ENCODE data around the gene FBXL17.
"Not testable (repeated sequence)": the region's sequence is repeated elsewhere in the genome, so short reads cannot be mapped to it uniquely, and the experiment has no call there.

Gene FBXL17

GRCh38 chr5:108249095-108249784 lies 132.7 kb downstream of the FBXL17 start:
- DNase-seq (ENCODE audit: low spot score), result no peak

DNA sequence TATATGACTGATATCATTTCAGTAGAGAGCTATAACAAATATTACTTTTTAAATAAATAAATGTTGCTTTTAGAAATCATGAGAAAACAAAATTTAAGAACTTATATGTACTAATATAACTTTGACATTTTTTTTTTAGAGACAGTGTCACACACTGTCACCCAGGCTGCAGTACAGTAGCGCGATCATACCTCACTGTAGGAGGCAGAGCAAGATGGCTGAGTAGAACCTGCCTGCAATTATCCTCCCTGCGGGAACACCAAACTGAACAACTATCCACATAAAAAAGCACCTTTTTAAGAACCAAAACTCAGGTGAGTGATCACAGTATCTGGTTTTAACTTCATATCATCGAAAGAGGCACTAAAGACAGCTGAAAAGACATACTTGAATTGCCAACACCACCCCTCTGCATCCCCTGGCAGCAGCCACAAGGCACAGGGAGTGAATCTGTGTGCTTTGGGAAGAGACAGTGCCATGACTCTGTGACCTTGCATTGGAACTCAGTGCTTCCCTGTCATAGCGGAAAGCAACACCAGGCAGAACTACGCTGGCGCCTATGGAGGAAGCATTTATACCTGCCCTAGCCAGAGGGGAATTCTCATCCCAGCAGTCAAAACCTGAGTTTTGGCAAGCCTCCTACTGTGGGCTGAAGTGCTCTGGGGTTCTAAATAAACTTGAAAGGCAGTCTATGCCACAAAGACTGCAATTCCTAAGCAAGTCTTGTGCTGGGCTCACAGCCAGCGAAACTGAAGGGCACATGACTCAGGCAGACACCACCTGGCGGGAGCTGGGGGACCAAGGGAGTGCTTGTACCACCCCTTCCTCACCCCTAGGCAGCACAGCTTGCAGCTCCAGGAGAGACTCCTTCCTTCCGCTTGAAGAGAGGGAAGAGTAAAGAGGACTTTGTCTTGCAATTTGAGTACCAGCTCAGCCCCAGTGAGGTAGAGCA lies 142.7 kb downstream of the FBXL17 start:
- no peak for DNase-seq (ENCODE audit: low spot score)

GRCh38 chr5:108238461-108238860 lies 143.4 kb downstream of the FBXL17 start:
- no peak for DNase-seq (ENCODE audit: low spot score)

- no peak for DNase-seq (ENCODE audit: low spot score)
Observed at GRCh38 chr5:108233617-108234155, 148.2 kb downstream of the FBXL17 start.

DNA sequence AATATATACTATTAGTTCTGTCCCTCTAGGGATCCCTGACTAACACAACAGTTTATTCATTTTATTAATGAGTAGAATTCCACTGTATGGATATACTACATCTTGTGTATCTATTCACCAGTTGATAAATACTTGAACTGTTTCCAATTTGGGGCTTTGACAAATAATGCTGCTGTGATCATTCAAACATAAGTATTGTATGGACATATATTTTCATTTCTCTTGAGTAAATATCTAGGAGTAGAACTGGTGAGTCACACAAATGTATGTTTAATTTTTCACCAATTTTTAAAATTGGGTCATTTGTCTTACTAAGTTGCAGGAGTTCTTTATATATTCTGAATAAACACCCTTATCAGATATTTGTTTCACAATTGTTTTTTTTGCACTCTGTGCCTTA lies 149.1 kb downstream of the FBXL17 start:
- no peak for DNase-seq (ENCODE audit: low spot score)

DNA sequence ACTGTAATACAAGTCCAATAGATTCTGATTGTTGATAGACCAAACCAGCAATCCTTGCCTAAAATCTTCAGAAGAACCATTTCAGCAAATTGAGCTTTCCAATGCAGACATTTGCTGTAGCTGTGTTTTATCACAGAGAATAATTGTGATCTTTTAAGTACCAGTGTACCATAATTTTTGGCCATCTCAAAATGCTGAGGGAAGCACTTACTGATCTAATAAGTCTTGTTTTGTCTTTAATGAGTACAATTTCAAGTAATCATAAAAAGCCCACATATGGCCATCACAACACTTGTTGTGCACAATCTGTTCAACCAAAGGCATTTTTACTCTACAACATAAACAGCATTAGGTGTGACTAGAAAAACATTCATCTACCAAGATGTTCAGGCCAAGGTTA lies 159.9 kb downstream of the FBXL17 start:
- no peak for DNase-seq (ENCODE audit: low spot score)

DNA sequence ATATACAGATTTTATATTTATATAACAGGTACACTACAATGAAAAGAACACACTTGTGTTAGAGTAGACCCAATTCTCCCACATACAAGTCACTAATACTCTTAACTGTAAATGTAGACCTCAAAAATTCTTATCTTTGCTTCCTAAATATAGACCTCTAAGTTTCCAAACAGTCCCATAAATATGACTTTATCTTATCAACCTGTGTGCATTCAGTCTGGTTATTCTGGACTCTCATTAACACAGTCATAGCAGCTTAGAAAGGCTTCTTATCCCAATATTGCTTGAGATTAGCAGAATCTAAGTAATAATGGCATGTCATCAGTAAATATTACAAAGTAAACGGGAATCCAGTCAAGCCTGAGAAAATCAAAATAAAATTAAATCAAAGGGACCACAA lies 161.1 kb downstream of the FBXL17 start:
- DNase-seq (ENCODE audit: low spot score), result no peak

DNA sequence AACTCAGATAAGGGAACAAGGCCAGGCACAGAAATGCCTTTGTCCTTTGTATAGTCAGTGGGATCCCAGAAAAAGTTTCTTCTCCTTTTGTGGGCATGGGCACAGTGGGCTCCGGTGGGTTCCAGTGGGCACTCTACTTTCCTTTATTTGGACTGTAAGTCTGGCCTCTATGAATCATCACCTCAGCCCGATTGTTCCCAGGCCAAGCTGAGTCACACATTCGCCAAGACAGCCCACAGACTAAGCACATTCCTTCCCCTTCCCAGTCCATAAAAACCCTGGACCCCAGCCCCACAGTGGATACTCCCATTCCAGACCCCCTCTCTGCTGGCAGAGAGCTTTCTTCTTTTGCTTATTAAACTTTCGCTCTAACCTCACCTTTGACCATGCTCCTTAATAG lies 165.0 kb downstream of the FBXL17 start:
- no peak for DNase-seq (ENCODE audit: low spot score)

GRCh38 chr5:108214857-108215256 lies 167.0 kb downstream of the FBXL17 start:
- DNase-seq (ENCODE audit: low spot score), result no peak

DNA sequence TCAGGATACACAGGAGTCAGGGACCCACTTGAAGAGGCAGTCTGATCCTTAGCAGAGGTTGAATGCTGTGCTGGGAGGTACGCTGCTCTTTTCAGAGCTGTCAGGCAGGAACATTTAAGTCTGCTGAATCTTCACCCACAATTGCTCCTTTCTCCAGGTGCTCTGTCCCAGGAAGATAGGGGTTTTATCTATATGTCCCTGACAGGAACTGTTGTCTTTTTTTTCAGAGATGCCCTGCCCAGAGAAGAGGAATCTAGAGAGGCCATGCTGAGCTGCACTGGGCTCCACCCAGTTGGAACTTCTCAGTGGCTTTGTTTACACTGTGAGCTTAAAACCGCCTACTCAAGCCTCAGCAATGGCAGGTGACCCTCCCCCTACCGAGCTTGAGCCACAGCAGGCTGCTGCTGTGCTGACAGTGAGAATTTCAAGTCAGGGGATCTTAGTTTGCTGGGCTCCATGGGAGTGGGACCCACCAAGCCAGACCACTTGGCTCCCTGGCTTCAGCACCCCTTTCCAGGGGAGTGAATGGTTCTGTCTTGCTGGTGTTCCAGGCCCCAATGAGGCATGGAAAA lies 169.0 kb downstream of the FBXL17 start:
- DNase-seq (ENCODE audit: low spot score), result no peak

GRCh38 chr5:108206707-108207106 lies 175.2 kb downstream of the FBXL17 start:
- no peak for DNase-seq (ENCODE audit: low spot score)

- no peak for DNase-seq (ENCODE audit: low spot score)
Observed at GRCh38 chr5:108201721-108202120, 180.2 kb downstream of the FBXL17 start.

DNA sequence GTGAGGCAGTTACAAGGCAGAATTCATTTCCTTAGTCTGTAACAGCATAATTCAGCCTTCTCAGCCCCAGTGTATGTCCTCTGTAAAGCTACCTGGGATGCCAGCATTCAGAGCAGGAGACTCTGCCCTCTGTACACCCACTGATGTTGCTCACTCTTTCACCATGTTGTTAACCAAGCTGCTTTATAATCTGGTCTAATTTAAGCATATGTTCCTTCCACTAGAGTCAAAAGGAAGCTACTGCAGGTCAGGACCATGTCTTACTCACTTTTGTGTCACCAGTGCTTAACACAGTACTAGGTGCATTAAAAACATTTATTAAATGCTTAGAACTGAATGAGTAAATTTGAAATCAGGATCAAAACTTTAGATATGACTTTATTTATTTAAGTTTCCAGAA lies 185.6 kb downstream of the FBXL17 start:
- DNase-seq (ENCODE audit: low spot score), result no peak

DNA sequence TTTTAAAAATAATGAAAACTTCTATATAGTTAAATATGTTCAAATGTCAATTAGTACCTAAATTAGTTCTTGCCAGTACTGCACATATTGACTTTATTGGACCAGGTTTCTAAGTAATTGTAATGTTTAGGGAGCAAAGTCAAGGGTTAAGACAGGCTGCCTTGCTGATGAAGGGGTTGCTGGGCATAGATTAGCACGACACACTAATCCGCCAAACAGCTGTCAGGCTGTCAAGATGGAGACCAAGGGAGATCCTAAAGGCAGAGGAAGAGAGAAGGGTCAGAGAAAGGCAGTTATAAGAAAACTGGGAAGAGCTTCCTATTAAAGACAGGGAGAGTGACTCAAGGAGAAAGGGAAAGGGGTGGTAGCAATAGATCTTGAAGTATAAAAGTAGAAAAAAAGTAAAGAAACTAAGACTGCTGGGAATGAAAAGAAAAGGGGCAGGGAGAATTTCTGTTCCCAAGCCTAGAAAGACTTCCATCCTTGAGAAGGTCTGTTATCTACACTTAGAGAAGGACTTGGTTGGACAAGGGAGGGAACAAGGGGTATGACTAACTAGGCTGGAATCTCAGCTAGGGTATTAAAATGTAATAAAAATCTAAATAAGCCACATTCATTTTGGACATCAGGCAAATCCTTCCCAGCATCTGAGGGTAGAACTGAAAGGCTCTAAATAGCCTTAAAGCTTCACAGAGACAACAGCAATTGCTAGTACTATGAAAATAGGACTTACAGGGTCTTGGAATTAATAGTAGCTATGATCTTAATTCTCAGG lies 188.7 kb downstream of the FBXL17 start:
- DNase-seq (ENCODE audit: low spot score), result no peak

DNA sequence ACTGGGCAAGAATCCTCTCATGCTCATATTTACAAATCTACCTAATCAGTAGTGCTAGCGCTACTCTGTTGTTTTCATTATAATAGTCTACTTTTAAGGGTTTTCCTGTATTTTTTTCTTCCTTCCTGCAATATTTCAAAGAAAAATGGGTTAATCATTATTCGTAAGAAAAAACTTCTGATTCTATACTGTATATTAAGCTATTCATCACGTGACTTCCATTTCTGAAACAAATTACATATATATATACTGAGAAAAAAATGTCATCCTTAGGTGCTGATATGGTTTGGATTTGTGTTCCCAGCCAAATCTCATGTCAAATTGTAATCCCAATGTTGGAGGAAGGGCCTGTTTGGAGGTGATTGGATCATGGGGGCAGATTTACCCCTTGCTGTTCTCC lies 197.0 kb downstream of the FBXL17 start:
- DNase-seq (ENCODE audit: low spot score), result no peak

DNA sequence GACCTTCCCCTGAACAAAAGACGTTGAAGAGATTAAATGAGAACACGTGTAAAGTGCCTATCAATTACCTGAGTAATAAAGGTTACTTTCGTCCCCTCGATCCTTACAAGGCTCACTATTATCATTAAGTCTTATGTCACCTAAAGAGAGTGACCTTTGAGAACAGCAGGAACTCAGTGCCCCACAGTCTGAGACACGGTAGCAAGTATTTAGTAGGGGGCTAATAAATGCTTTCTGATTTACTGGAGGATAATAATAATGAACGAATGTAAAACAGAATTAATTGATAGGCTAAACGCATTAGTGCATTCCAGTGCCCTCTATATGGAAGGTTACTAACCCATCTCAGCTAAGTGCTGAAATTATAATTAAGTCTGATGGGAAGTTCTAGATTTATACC lies 199.9 kb downstream of the FBXL17 start:
- no peak for DNase-seq (ENCODE audit: low spot score)

DNA sequence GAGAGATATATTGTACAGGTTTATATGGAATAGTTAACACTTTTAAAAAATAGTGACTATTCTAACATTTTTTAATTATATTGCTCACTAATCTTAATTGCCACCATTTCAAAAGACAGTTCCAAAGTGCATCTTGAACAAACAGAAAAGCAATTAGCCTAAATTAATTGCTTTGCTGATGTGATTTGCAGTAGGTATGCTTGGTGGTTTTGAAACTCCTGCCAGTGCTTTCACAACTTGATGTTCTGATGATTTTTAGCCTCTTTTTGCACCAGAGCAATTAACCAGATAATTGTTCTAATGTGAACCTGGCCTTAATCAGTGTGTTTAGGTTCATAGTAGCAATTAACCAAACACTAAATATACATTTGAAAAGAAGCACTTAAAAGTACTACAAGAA lies 207.6 kb downstream of the FBXL17 start:
- DNase-seq (ENCODE audit: low spot score), result no peak

DNA sequence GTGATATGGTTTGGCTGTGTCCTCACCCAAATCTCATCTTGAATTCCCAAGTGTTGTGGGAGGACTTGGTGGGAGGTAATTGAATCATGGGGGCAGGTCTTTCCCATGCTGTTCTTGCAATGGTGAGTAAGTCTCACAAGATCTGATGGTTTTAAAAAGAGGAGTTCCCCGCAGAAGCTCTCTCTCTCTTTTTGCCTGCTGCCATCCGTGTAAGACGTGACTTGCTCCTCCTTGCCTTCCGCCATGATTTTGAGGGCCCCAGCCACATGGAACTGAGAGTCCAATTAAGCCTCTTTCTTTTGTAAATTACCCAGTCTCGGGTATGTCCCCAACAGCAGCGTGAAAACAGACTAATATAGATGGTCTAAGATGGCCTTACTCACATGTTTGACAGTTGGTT lies 210.1 kb downstream of the FBXL17 start:
- DNase-seq (ENCODE audit: low spot score), result no peak

DNA sequence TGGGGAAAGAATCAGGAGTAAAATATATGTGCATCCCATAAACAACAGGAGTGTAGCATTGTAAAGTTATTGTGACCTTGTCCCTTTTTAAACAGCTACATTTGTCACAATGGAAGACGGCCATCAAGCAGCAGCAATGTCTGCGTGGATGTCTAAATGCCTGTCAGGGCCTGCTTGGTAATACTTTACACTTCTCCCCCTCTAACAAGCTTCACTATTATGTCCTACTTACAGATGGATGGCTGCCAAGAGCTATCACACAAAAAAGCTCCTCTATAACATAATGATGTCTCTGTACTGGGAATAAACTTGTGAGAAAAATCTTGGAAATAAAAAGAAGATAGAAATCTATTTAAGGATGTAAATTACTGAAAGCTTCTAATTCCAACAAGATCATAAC lies 213.0 kb downstream of the FBXL17 start:
- no peak for DNase-seq (ENCODE audit: low spot score)

DNA sequence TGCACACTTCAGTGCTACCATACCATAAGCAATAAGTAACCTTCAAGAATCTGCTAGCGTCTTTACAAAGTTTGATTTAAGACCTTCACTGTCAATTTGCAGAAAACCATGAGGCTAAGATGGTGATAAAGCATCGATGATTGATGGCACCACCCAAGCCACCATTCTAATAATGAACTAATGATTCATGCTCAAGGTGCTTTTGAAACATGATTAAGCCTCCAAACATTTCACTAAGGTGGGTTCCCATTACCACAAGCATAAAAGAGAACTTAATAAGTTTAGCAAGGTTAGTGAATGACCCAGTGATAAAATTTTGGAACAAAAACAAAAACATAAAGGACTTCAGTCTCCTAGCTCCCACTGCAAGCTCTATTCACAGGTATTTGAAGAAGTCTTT lies 214.7 kb downstream of the FBXL17 start:
- DNase-seq (ENCODE audit: low spot score), result no peak

GRCh38 chr5:108164574-108164973 lies 217.3 kb downstream of the FBXL17 start:
- no peak for DNase-seq (ENCODE audit: low spot score)

GRCh38 chr5:108152854-108153253 lies 229.0 kb downstream of the FBXL17 start:
- not testable (repeated sequence) for DNase-seq (ENCODE audit: low spot score)
